AG10803 (cell line): ENCODE measurements around the gene CD200R1L.

ENCODE experiments used
- DNase-seq: peaks from one replicate; pipeline ENCODE4 v3.0.0; 2010; ENCODE audit warnings: low read depth
- H3K4me3 ChIP-seq: 2 replicates; pipeline ENCODE4 v1.5.1; 2011; ENCODE audit warnings: mild to moderate bottlenecking, low read length, control low read depth
- TF ChIP-seq, protein P1 (sequence below): conservative IDR thresholded peaks from 2 replicates; pipeline ENCODE4 v1.5.1; 2011; ENCODE audit warnings: mild to moderate bottlenecking, low read length, control low read depth, inconsistent platforms

CD200R1L gene

DNA sequence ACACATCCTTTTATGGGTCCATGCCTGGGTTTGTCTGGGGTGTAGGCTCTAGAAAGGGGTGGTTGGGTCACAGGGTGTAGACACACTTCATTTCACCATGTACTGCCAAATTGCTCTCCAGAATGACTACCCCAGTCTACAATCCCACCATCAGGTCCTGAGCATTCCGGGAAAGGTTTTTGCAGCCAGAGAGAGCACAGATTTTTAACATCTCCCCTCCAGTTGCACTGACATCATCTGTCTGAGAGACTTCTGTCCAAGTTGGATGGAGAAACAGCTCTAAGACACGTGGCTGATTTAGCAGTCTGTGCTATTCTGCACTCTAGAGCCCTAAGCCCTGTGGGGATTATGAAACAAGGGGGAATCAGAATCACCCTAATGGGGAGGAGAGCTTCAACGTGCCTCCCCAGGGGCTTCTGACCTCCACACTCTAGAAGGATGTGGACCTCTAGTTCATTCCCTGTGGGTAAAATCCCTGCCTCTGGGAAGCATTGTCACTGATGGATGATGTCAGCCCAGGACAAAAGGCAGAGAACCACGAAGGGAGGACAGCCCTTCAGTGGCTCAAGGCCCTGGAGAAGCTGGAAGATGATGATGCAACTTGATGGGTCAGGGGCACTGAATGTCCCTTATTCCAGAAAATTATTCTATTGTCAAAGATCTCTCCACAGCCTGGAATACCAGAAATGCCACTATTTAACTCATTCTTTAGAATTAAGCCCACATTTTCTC lies 71.5 kb downstream of the CD200R1L start:
- TF ChIP-seq, protein P1, sequence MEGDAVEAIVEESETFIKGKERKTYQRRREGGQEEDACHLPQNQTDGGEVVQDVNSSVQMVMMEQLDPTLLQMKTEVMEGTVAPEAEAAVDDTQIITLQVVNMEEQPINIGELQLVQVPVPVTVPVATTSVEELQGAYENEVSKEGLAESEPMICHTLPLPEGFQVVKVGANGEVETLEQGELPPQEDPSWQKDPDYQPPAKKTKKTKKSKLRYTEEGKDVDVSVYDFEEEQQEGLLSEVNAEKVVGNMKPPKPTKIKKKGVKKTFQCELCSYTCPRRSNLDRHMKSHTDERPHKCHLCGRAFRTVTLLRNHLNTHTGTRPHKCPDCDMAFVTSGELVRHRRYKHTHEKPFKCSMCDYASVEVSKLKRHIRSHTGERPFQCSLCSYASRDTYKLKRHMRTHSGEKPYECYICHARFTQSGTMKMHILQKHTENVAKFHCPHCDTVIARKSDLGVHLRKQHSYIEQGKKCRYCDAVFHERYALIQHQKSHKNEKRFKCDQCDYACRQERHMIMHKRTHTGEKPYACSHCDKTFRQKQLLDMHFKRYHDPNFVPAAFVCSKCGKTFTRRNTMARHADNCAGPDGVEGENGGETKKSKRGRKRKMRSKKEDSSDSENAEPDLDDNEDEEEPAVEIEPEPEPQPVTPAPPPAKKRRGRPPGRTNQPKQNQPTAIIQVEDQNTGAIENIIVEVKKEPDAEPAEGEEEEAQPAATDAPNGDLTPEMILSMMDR = no peak
- DNase-seq = peak; percentile 93

DNA sequence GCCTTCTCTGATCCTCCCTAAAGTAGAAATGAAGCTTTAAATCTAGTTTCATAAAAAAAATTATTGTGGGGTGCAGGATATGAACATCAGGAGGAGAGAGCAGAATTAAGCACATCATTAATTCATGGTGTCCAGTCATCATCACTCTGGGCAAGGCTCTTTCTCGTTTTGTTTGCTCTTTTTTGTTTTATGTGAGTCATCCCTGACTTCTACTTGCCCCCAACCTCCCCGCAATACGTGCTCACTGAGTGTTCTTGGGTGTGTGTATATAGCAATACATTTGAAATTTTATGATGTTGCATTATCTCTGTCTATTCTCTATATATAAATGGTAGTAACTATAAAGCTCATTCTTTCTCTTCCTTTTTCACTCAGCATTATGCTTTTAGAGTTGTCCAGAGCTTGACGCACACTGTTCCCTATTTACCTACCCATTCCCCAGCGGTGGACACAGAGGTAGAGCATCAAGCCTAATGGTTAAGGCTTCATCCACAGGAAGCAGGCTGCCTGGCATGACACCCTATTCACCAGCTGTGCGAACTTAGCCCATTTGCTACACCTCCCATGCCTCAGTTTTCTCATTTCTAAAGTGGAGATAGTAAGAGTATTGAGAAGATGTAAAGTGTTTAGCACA lies 72.3 kb downstream of the CD200R1L start:
- DNase-seq = peak; percentile 72
- H3K4me3 ChIP-seq = no peak overlapping the region
- TF ChIP-seq, protein P1 = no peak

More for the DNA sequence above, 71.5 kb downstream of the CD200R1L start:
- no peak overlapping the region for H3K4me3 ChIP-seq

DNA sequence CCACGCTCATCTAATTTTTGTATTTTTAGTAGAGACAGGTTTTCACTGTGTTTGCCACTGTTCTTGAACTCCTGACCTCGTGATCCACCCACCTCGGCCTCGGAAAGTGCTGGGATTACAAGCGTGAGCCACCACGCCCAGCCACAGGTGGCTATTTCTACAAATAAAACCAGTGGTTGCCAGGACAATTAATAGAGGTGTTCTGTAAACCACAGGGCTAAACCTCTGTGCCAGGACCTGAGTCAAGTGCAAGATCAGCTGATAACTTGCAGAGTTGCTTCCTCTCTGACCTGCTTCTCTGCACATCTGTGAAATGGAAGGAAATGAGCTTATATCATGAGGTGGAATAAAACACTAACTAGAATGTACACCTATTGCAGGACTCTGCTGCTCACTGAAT lies 72.8 kb downstream of the CD200R1L start:
- no peak for DNase-seq
- H3K4me3 ChIP-seq = no peak overlapping the region
- TF ChIP-seq, protein P1 = no peak

DNA sequence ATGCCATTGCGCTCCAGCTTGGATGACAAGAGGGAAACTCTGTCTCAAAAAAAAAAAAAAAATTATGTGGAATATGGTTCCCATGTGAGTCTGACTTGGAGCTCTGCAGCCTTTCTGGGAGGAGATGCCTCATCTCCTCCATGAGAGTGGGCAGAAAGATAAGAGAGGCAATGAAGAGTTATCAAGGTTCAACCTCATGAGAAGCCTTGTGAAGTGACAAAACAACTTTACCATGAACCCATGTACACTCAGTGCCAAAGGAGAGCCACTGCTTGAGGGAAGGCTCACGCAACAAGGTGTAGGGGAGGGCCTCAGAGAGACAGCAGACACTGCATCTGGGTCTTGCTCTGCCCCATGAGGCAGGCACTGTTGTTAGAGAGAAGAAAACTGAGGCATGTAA lies 75.7 kb downstream of the CD200R1L start:
- DNase-seq = no peak
- no peak overlapping the region for H3K4me3 ChIP-seq
- TF ChIP-seq, protein P1 = no peak

DNA sequence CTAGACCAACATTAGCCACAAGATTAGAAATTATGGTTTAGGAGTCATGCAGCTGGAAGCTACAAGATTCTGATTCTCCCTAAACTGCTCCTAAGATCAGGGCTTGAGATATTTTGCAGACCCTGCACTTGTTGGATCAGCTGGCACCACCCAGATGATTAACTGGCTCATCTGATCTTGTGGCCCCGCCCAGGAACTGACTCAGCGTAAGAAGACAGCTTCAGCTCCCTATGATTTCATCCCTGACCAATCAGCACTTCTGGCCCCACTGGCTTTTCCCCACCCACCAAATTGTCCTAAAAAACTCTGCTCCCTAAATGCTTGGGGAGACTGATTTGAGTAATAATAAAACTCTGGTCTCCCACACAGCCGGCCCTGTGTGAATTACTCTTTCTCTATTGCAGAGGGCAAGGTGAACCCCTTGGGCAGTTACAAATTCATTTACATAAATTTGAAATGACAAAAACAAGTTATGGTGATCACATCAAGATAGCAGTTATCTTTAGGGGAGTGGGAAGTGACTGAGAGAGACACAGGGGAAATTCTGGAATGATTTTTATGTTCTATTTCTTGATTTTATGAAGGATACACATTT lies 76.5 kb downstream of the CD200R1L start:
- DNase-seq = peak; percentile 81
- TF ChIP-seq, protein P1 = no peak

DNA sequence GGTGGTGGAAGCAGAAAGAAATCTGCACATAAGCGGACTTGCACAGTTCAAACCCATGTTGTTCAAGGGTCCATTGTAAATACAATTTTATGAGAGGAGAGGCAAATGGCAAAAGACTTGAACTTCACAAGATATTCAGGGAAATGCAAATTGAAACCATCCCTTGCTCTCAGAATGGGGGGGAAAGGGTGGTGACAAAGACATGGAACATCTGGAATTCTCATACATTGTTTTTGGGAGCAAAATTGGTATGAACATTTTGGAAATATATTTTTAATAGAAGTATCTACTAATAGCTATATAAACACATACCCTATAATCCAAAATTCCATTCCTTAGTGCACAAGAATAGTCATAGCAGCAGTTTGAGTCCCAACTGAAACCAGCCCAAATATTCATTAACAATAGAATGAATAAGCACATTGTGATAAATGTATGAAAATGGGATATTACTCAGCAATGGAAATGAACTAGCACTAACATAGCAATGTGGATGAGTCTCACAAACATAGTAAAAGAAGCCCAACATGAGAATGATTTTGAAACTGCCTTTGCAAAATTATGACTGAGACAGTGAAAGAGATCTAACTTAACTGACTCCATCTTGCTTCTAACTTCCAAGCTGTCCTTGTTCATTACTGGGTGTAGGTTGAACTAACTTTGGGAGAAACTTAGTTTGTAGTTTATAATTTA lies 77.2 kb downstream of the CD200R1L start:
- DNase-seq = peak; percentile 75
- TF ChIP-seq, protein P1 = no peak
- no peak overlapping the region for H3K4me3 ChIP-seq

More for the DNA sequence above, 76.5 kb downstream of the CD200R1L start:
- H3K4me3 ChIP-seq = no peak overlapping the region
